GM19468 (cell line): Measurements from ENCODE around the gene IL15RA.
"Not testable (repeated sequence)": the region's sequence is repeated elsewhere in the genome, so short reads cannot be mapped to it uniquely, and the experiment has no call there.

Source experiments
- ATAC-seq: cut with Tn5 transposase; IDR thresholded peaks from one replicate; pipeline ENCODE4 v1.9.1; 2021; ENCODE audit warnings: mild to moderate bottlenecking, moderate library complexity, moderate number of reproducible peaks; ENCODE audit not compliant: unreplicated experiment; ENCODE audit errors: extremely low read depth

The IL15RA gene

DNA sequence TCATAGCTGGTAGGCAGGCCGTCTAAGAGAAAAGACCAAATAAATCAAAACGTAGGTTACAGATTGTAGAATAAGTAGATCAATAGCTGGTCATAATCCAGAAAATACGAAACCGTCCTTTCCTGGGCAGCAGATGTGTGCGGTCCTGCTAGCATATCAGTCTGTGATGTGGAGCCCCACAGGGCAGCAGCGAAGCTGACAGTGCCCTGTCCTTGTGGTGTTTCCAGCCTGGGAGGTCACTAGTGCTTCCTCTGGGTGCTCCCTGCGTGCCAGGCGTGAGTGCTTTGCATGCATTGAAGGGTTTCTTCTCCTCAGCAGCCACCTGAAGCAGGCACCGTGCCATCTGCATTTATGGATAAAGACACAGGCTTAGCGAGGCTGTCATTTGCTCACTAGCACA, 41.7 kb downstream of the IL15RA start:
- ATAC-seq = no peak

- no peak for ATAC-seq
Measured at GRCh38 chr10:5933909-5934546, 43.3 kb downstream of the IL15RA start.

DNA sequence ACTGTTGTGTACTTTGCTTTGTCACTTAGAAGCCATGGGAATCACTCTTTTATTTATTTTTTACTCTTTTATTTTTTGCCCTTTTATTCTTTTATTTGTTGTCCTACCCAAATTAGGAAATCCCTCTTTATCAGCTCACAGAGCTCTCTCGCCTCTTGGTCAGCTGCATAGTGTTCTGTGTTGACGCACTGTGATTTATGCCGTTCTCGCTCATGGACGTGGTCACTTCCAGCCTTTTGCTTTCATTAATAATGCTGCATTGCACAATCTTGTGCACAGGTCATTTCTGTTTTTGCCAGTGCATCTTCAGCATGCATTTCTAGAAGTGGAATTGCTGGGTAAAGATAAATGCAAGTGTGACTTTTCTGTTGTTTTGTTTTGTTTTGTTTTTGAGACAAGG, 45.0 kb downstream of the IL15RA start:
- no peak for ATAC-seq

DNA sequence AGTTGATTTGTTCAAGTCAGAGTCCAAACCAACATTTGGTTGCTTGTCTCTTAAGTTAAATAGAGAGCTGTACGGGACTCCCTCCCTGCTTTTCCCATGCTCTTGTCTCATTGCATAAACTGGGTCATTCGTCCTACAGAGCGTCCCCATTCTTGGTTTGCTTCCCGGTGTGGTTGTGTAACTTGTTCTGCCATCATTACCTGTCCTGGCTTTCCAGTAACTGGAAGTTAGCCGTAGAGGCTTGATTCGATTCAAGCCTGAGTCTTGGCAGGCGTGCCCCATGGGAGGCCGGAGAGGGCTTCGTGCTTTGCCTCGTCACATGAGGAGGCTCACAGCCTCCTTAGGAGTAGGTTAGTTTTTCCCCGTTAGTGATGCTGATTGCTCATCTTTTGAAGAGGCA, 47.1 kb downstream of the IL15RA start:
- ATAC-seq = no peak

- ATAC-seq = no peak
Measured at GRCh38 chr10:5929442-5929841, 47.9 kb downstream of the IL15RA start.

GRCh38 chr10:5927306-5927705, 50.0 kb downstream of the IL15RA start:
- ATAC-seq = no peak

DNA sequence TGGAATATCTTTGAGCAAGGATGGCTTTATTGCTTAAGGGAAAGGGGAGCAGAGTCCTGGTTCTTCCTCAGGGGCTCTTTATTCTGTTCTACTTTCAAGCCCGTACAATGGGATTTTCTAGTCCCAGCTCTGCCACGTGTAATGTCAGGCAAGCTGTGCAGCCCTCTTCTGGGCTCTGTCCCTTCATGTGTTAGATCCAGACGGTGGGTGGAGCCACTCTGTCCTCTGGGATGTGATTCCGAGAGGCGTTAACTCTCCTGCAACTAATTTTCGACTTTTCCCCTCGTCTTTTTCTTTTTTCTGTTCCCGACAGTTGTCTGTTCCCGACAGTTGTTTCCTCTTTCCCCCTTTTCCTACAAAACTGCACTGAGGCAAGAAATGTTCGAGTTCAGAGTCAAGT, 52.5 kb downstream of the IL15RA start:
- ATAC-seq = no peak

GRCh38 chr10:5921746-5922145, 55.6 kb downstream of the IL15RA start:
- no peak for ATAC-seq

GRCh38 chr10:5919568-5919967, 57.8 kb downstream of the IL15RA start:
- ATAC-seq = no peak

- ATAC-seq = no peak
Measured at GRCh38 chr10:5918763-5919162, 58.6 kb downstream of the IL15RA start.

DNA sequence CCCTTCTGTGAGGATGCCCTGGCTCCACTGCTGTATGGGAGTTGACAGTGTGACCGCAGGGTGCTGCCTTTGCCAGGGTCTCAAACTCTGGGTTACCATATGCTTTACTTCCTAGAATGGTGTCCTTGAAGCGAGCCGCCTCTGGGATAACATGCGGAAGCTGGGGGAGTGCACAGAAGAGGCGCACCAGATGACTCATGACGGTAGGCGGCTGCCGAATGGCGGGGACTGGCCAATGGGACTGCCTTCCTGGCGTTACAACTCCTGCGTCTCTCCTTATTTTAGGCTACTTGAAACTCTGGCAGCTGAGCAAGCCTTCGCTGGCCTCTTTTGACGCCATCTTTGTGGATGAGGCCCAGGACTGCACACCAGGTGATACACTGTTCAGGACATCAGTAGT, 60.0 kb downstream of the IL15RA start:
- ATAC-seq = no peak

DNA sequence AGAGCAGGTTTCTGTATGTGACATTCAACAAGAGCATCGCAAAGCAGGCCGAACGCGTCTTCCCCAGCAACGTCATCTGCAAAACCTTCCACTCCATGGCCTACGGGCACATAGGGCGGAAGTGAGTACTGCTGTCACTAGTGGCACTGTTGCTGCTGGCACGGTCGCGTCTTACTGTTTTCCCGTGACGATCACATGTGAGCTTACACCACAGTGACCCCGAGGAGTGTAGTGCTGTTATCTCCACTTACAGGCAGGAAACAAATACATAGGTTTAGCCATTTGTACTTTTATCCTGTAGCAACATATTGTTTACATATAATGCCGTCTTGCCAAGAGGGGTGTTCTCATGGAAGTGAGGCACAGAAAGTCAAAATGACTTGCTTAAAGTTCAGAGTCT, 61.9 kb downstream of the IL15RA start:
- ATAC-seq = no peak

- ATAC-seq = no peak
Measured at GRCh38 chr10:5913736-5914135, 63.6 kb downstream of the IL15RA start.

DNA sequence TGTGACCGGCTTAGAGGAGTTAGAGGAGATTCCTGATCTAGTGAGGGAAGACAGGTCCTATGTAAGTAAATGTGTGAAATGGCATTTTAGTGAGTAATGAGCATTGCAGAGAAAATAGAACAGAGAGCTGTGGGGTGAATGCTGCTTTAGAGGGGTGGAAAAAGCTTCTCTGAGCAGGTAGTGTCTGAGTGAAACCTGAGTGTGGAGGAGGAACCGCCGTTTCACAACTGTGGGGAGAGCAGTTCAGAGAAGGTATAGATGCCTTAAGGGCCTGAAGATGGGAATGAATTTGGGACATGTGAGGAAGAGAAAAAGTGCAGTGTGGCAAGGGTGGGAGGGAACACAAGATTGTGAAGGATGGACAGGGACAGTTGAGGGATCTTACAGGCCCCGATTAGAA, 65.7 kb downstream of the IL15RA start:
- no peak for ATAC-seq

GRCh38 chr10:5910323-5911100, 66.8 kb downstream of the IL15RA start:
- ATAC-seq = no peak

- not testable (repeated sequence) for ATAC-seq
Measured at GRCh38 chr10:5908676-5909075, 68.7 kb downstream of the IL15RA start.

DNA sequence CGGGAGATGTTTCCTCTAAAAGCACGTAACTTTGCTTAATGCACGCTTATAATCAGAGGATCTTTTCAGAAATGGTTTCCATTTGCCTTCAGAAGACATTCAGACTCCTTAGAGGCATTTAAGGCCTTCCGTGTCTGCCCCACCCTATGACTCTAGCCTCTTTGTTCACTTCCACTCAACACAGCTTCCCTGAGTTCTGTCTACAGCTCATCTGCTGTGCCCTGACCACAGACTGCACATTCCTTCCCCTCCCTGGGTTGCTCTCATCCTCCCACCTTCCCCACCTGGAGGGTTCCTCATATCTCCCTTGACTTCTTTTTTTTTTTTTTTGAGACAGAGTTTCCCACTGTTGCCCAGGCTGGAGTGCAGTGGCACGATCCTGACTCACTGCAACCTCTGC, 70.7 kb downstream of the IL15RA start:
- no peak for ATAC-seq

DNA sequence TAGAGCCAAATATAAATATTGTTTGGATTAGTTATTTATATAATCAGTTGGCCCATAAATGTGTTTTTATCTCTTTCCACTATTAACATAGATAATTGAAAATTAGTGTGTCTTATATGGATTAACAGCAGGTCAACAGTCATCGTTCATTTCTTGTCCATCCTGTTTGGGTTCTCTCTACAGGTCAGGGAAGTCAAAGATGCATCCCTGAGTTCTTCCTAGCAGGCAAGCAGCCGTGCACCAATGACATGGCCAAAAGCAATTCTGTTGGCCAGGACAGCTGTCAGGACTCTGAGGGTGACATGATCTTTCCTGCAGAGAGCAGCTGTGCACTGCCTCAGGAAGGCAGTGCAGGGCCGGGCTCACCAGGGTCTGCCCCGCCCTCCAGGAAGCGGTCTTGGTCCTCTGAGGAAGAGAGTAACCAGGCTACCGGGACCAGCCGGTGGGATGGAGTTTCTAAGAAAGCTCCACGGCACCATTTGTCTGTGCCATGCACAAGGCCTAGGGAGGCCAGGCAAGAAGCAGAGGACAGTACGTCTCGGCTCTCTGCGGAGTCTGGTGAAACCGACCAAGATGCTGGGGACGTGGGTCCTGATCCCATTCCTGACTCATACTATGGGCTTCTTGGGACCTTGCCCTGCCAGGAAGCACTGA, 71.4 kb downstream of the IL15RA start:
- no peak for ATAC-seq

DNA sequence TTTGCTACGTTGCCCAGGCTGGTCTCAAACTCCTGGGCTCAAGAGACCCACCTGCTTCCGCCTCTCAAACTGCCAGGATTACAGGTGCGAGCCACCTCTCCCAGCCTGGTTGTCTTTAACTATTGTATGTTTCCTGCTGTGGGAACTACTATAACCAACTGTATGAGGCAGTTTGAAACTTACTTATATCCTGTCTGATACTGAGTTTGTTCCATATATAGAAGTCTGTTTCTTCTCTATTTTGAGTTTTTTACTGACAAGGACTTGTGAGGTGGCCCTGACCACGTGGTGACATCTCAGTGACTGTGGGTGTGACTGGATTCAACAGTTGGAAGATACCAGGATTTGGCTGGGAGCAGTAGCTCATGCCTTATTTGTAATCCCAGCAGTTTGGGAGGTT, 73.1 kb downstream of the IL15RA start:
- ATAC-seq = peak; percentile 95

GRCh38 chr10:5903563-5903962, 73.8 kb downstream of the IL15RA start:
- ATAC-seq = no peak

GRCh38 chr10:5902511-5903274, 74.7 kb downstream of the IL15RA start:
- no peak for ATAC-seq
